ENCODE results near the gene PFDN5. TPM values are rescaled to one million over a fixed set of nuclear protein-coding genes. Genes with fewer than 3 reads are reported as not detected.
"Not testable (repeated sequence)": the region's sequence is repeated elsewhere in the genome, so short reads cannot be mapped to it uniquely, and the experiment has no call there.

Gene PFDN5
- total RNA-seq, 1 donor from 2014 or later: 420 TPM

DNA sequence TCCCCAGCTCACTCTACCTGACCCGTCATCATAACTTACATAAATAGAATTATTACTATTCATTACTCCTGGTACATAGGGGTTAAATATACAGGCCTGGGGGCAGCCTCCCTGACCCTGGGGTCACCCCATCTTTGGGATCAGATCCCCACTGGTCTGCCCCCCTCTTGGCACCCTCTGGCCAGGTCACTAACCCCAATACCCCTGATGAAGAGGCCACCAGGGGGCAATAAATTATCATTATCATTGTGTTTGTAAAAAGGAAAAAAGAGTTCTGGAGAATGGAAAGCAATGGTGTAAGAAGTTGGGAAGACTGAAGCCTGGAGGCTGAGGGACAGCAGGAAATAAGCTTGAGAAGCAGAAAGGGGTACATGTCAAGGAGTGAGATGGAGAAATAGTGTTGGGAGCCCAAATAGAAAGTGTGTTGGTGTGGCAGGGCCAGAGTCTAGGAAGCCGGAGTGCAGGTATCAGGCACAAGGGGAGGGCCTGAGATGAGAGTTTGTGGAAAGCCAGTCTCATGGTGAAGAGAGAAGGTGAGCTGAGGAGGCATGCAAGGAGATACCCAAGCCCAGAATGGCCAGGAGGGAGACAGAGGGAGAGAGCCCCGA is 32.2 kb downstream of the PFDN5 start:
- no peak for DNase-seq (ENCODE audit: low spot score)

- no peak for DNase-seq (ENCODE audit: low spot score)
Measured at GRCh38 chr12:53328043-53328435, 32.7 kb downstream of the PFDN5 start.

- no peak for DNase-seq (ENCODE audit: low spot score)
Measured at GRCh38 chr12:53330671-53331070, 35.3 kb downstream of the PFDN5 start.

- not testable (repeated sequence) for DNase-seq (ENCODE audit: low spot score)
Measured at GRCh38 chr12:53332339-53332738, 37.0 kb downstream of the PFDN5 start.

DNA sequence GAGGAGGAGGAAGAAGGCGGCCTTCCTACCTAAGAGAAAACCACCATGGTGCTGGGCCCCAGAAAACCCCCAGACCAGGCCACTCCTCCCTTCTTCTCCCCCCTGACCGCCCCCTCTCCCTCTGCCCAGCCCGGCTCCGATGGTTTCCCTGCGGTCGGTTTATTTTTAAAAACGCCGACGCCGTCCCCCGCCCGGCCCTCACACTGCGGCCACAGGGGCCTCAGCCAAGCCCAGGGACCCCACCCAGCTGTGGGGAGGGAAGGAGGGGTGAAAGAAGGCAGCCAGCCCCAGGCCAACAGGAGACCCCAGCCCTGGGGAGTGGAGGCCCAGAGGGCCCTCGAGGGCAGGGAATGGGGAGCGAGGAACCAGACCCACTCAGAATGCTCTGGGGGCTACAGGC is 37.4 kb downstream of the PFDN5 start:
- no peak for DNase-seq (ENCODE audit: low spot score)

GRCh38 chr12:53333289-53333688 is 37.9 kb downstream of the PFDN5 start:
- no peak for DNase-seq (ENCODE audit: low spot score)

DNA sequence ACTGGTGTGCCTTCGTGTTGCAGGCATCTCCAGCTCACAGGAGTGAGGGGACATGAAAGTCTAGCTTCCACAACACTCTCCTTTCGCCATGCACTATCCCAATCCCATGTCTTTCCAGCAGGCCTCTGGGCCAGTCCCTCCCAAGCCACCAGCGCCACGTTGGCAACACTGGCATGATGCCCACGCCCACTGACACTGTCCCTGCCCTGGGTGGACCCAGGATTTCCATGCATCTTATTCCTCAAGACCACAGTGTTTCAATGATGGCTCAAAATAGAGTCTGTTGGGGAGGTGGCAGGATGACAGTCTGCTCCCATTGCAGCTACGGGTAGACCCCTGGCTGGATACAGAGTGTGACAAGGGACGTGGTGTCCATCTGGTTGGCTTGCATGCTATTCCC is 38.5 kb downstream of the PFDN5 start:
- DNase-seq (ENCODE audit: low spot score): no peak

DNA sequence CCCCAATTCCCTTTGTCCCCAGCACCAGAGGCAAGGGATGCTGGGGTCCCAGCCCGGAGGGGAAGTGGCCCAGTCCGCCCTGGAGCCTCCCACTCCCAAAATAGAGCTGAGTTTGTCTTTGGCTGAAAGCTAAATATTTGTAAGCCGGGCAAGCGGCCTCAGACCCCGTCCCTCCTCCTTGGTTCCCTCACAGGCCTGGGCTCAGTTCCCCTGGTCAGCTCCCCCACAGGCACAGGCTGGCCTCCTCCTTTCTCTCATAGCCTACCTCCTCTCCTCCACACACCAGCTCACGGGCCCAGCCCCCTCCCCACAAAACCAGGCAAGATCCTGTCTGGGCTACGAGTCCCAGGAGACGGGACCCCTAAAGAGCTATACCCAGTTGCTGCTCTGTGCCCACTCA is 39.5 kb downstream of the PFDN5 start:
- no peak for DNase-seq (ENCODE audit: low spot score)

DNA sequence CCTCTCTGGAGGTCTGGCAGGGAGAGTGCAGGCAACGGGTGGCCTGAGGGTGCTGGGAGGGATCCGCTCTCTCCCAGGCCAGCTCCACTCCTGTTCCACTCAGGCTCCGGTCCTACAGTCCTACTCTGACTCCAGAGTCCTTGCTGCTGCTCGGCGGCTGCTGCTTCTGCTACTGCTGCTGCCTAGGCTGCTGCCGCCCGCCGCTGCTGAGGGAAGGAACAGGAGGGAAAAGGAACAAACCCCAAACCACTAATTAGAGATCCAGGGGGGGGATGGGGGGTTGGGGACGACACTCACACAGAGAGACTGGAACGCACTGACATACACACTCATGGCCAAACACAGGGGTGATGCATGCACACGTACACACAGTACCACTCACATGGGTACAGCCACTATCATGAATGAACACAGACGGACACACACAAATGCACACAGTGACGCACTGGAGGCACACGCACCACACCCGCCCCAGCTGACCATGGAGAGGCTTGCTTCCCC is 40.9 kb downstream of the PFDN5 start, which contains the start of gene SP7:
Gene SP7 (minus strand): TSS at position 174 of the 501 bp plus-strand sequence. CDS start 708 bp downstream, outside the sequence.
- no peak for DNase-seq (ENCODE audit: low spot score)

DNA sequence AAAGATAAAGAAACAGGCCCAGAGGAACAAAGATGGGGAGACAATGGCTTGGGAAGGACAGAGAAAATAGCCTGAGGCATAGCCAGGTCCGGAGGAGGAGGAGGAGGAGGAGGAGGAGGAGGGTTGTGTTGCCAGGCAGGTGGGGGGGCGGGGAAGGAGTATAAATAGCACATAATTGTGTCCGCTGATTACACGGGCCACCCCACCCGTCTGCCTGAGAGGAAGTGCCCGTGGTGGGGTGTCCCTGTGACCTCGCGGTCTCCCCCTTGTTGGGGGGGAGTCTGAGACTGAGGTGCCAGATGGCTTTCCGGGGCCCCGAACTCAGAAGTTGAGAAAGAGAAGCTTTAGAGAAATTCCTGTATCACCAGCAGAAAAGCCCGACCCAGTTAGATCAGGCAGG is 42.7 kb downstream of the PFDN5 start:
- DNase-seq (ENCODE audit: low spot score): no peak

- no peak for DNase-seq (ENCODE audit: low spot score)
Measured at GRCh38 chr12:53338916-53339315, 43.6 kb downstream of the PFDN5 start.

- no peak for DNase-seq (ENCODE audit: low spot score)
Measured at GRCh38 chr12:53340398-53340797, 45.1 kb downstream of the PFDN5 start.

DNA sequence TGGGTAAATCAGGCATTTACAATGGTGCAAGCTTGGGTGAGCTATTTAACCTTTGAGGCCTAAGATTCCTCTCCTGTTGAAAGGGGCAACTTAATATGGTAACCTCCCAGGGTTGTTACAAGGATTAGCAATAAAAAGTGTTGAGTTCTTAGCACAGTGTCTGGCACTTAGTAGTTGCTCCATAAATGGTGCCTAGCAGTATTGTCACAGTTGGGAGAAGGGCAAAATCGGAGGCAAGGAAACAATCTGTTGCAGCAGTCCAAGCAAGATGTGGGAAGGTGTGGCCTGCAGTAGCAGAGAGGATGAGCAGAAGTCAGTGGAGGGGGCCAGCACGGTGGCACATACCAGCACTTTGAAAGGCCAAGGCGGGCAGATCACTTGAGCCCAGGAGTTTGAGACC is 48.1 kb downstream of the PFDN5 start:
- DNase-seq (ENCODE audit: low spot score): no peak

GRCh38 chr12:53343969-53344368 is 48.6 kb downstream of the PFDN5 start:
- no peak for DNase-seq (ENCODE audit: low spot score)

- no peak for DNase-seq (ENCODE audit: low spot score)
Measured at GRCh38 chr12:53344487-53344823, 49.1 kb downstream of the PFDN5 start.

DNA sequence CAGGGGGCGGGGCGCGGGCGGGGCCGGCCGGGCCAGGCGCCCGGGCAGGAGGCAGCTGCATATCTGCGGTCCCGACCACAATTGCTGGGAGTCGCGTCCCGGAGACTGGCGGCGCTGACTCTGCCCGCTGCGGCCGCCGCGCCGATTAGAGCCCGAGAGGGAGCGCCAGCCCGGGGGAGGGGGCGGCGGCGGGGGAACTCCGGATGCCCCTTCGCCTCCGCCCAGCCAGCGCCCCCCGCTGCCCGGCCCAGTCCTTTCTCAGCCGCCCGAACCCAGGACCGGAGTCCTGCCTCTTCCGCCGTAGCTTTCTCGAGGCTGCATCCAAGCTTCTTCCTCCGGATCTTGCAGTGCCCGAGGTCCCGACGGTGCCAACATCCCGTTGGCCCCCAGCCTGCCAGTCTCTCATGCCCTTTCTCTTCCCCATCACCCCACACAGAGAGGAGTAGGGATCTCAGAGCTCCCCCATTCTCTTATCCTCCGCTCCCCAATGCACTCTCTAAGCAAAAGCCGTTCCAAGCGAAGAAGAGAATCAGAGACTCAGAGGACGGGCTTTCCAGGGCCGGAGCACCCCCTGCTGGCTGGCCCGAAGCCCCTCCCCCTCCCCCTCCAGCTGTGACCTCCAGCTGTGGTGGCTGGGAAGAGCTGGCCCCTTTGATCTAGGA is 49.6 kb downstream of the PFDN5 start:
- peak; percentile 69 for DNase-seq (ENCODE audit: low spot score)

- DNase-seq (ENCODE audit: low spot score): no peak
Measured at GRCh38 chr12:53345486-53346188, 50.3 kb downstream of the PFDN5 start.

DNA sequence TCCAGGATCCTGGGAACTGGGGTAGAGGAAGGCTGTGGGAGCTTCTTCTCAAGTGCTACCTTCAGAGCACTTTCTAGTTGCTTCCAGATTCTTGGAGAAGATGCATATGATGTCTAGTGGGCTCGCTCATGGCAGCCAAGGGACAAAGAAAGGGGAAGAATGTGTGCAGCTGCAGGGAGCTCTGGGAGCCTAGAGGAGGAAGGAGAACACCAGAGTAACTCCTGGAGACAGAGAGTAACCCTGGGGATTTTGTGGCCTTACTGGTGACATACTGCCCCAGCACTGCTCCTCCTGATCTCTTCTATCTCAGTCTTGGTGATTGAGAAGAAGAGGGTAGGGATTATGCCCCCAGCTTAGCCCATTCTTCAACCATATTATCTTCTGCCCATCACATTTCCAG is 51.1 kb downstream of the PFDN5 start:
- no peak for DNase-seq (ENCODE audit: low spot score)

DNA sequence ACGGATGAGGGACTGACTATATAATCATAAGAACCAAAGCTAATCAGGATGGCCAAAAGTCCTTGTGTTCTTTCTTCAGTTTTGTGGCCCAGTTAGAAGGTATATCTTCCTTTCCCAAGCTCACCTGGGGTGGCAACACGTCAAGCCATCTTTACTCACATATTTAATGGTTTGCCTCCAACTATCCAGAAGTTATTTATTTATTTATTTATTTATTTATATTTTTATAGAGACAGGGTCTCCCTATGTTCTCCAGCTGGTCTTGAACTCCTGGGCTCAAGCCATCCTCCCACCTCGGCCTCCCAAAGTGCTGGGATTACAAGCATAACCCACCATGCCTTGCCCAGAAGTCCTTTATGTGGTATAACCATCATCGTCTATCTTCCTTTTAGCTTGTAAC is 52.6 kb downstream of the PFDN5 start:
- DNase-seq (ENCODE audit: low spot score): no peak
